DND-41 (cell line): ENCODE results near the gene LRIT2.
"Not testable (repeated sequence)": the region's sequence is repeated elsewhere in the genome, so short reads cannot be mapped to it uniquely, and the experiment has no call there.

Source experiments
- ATAC-seq: fragments of 200-7000 bp; cut with Tn5 transposase; 3 replicates; pipeline ENCODE4 v1.9.1; 2021; ENCODE audit warnings: low read depth; ENCODE audit not compliant: insufficient read depth
- DNase-seq: peaks from one replicate; pipeline ENCODE4 v3.0.0-alpha.2; 2020
- H2AFZ ChIP-seq: 2 replicates; pipeline ENCODE4 v1.6.0; 2012; ENCODE audit warnings: low read depth, low read length
- H3K27ac ChIP-seq: 2 replicates; pipeline ENCODE4 v1.5.1; 2012; ENCODE audit warnings: low read length, inconsistent platforms
- H3K27me3 ChIP-seq: fragments of 200-600 bp; sonication (generic); 2 replicates; pipeline ENCODE4 v1.6.0; 2012; ENCODE audit warnings: low read length, mild to moderate bottlenecking, inconsistent platforms; ENCODE audit not compliant: insufficient read depth, poor library complexity
- H3K36me3 ChIP-seq: 2 replicates; pipeline ENCODE4 v1.5.1; 2012; ENCODE audit warnings: low read length, inconsistent platforms; ENCODE audit not compliant: insufficient read depth
- H3K4me1 ChIP-seq: 2 replicates; pipeline ENCODE4 v1.5.1; 2012; ENCODE audit warnings: mild to moderate bottlenecking, low read length; ENCODE audit not compliant: insufficient read depth
- H3K4me2 ChIP-seq: 2 replicates; pipeline ENCODE4 v1.6.0; 2012; ENCODE audit warnings: mild to moderate bottlenecking, moderate library complexity, low read length, inconsistent platforms; ENCODE audit not compliant: insufficient read depth
- H3K4me3 ChIP-seq, 2 experiments: fragments of 200-600 bp in 1 of 2; shearing (Covaris generic) in 1 of 2; 2 replicates each; pipeline ENCODE4 v1.5.1; 2012 to 2016; ENCODE audit warnings: inconsistent platforms in 2 of 2, low read length in 2 of 2, mild to moderate bottlenecking in 2 of 2, low read depth in 1 of 2, moderate library complexity in 1 of 2
- H3K79me2 ChIP-seq: 2 replicates; pipeline ENCODE4 v1.6.0; 2012; ENCODE audit warnings: low read length, inconsistent platforms; ENCODE audit not compliant: insufficient read depth
- H3K9ac ChIP-seq: 2 replicates; pipeline ENCODE4 v1.6.0; 2012; ENCODE audit warnings: low read depth, mild to moderate bottlenecking, inconsistent platforms, low read length, moderate library complexity
- H3K9me3 ChIP-seq: 2 replicates; pipeline ENCODE4 v1.5.1; 2012; ENCODE audit warnings: low read length, moderate library complexity, mild to moderate bottlenecking, inconsistent platforms; ENCODE audit not compliant: insufficient read depth, severe bottlenecking
- H4K20me1 ChIP-seq: 2 replicates; pipeline ENCODE4 v1.6.0; 2012; ENCODE audit warnings: low read length; ENCODE audit not compliant: insufficient read depth
- EZH2 ChIP-seq: IDR thresholded peaks from 3 replicates; pipeline ENCODE4 v1.6.1; 2012; ENCODE audit warnings: borderline replicate concordance, low read depth, mild to moderate bottlenecking, moderate library complexity, low read length, inconsistent platforms; ENCODE audit not compliant: severe bottlenecking
- TF ChIP-seq, protein P1 (sequence below): IDR thresholded peaks from 2 replicates; pipeline ENCODE4 v1.5.1; 2012; ENCODE audit warnings: borderline replicate concordance, low read length, moderate library complexity, mild to moderate bottlenecking; ENCODE audit not compliant: poor library complexity, severe bottlenecking; ENCODE audit errors: extremely low read depth

Gene LRIT2

DNA sequence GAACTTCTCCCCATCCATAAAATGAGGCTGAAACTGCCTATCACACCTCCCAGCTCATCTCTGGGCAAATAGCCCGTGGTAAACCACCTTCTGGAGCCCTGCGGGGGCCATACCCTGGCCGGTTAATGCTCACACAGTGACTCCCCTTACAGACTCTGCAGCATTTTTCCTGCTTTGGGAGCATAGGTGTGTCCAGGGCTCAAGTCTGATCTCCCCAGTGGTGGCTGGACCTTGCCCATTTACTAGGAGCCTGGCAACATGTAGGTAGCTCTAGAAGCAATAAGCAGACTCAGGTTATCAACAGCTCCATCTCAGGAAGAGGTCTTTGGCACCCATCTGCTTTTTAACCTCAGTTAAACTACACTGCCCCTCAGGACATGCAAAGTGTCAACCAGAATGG, 36.5 kb downstream of the LRIT2 start:
- ATAC-seq = no peak
- no peak overlapping the region for H3K4me3 ChIP-seq
- no peaks in the 10 kb centered on the region for H3K4me1 ChIP-seq
- TF ChIP-seq, protein P1, sequence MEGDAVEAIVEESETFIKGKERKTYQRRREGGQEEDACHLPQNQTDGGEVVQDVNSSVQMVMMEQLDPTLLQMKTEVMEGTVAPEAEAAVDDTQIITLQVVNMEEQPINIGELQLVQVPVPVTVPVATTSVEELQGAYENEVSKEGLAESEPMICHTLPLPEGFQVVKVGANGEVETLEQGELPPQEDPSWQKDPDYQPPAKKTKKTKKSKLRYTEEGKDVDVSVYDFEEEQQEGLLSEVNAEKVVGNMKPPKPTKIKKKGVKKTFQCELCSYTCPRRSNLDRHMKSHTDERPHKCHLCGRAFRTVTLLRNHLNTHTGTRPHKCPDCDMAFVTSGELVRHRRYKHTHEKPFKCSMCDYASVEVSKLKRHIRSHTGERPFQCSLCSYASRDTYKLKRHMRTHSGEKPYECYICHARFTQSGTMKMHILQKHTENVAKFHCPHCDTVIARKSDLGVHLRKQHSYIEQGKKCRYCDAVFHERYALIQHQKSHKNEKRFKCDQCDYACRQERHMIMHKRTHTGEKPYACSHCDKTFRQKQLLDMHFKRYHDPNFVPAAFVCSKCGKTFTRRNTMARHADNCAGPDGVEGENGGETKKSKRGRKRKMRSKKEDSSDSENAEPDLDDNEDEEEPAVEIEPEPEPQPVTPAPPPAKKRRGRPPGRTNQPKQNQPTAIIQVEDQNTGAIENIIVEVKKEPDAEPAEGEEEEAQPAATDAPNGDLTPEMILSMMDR = no peak
- no peak for TF ChIP-seq EZH2
- no peak overlapping the region for H3K9ac ChIP-seq
- H3K4me2 ChIP-seq = no peak overlapping the region
- H3K27ac ChIP-seq = no peak overlapping the region
- no peak for DNase-seq
- no peaks in the 10 kb centered on the region for H3K36me3 ChIP-seq
- no peak overlapping the region for H2AFZ ChIP-seq
- H3K79me2 ChIP-seq = no peaks in the 10 kb centered on the region
- H4K20me1 ChIP-seq = no peaks in the 10 kb centered on the region; the same call in 1 of the 2 replicates
- H3K9me3 ChIP-seq = no peaks in the 10 kb centered on the region
- peaks cover 3% of the 10 kb centered on the region for H3K27me3 ChIP-seq

DNA sequence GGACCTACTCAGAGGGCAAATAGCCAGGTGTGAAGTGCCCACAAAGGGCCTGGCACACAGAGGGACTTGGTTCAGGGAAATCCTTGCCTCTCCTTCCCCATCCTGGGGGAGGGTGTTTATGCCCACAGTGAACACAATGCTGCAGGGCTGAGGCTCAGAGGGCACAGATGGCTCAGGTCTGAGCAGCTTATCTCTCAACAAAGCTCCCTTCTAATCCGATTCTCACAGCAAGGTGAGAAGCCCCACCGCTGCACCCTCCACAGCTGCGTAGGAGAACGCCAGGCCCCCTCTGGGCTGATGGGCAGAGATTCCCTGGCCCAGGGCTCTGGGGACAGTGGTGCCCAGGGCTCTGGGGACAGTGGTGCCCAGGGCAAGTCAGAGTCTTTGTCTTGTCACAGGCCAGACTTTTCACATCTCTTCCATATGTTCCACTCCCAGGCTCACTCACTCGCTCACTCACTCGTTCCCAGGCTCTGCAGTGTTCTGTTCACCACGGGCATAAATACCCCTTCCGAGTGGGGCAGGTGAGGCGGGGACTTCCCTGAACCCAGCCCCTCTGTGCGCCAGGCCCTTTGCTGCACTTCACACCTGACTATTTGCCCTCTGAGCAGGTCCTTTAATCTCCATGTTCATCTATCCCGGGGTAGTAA, 39.7 kb downstream of the LRIT2 start:
- H3K27ac ChIP-seq = no peak overlapping the region
- no peak overlapping the region for H3K4me2 ChIP-seq
- no peaks in the 10 kb centered on the region for H3K9me3 ChIP-seq
- H3K4me1 ChIP-seq = no peaks in the 10 kb centered on the region
- ATAC-seq (no peak), DNase-seq (no peak)
- H4K20me1 ChIP-seq = no peaks in the 10 kb centered on the region; the same call in 1 of the 2 replicates
- no peak overlapping the region for H3K9ac ChIP-seq
- no peaks in the 10 kb centered on the region for H3K79me2 ChIP-seq
- TF ChIP-seq, protein P1 = no peak
- TF ChIP-seq EZH2 = no peak
- no peak overlapping the region for H2AFZ ChIP-seq
- no peak overlapping the region for H3K4me3 ChIP-seq
- H3K36me3 ChIP-seq = no peaks in the 10 kb centered on the region
- no peaks in the 10 kb centered on the region for H3K27me3 ChIP-seq

DNA sequence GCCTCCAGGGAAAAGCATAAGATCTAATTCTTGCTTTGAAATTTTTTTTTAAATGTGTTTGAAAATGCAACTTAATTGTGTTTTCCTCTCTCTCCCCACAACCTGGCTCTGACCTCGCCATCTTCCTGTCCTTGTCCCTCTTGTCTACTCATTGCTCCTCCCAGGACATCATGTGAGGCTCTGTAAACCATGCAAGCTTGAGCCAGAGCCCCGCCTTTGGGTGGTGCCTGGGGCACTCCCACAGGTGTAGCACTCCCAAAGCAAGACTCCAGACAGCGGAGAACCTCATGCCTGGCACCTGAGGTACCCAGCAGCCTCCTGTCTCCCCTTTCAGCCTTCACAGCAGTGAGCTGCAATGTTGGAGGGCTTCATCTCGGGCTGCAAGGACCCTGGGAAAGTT, 40.8 kb downstream of the LRIT2 start:
- Histone ChIP-seq H3K27me3 (no peaks in the 10 kb centered on the region), H3K4me1 (no peaks in the 10 kb centered on the region), H3K4me3 (no peak overlapping the region), H3K4me2 (no peak overlapping the region), H3K27ac (no peak overlapping the region), H4K20me1 (no peaks in the 10 kb centered on the region; the same call in 1 of the 2 replicates), H3K9me3 (no peaks in the 10 kb centered on the region), H3K36me3 (no peaks in the 10 kb centered on the region), H3K9ac (no peak overlapping the region), H2AFZ (no peak overlapping the region), H3K79me2 (no peaks in the 10 kb centered on the region)
- no peak for DNase-seq
- TF ChIP-seq, protein P1 = no peak
- ATAC-seq = no peak

GRCh38 chr10:84181631-84182030, 43.7 kb downstream of the LRIT2 start:
- no peaks in the 10 kb centered on the region for H3K27me3 ChIP-seq

DNA sequence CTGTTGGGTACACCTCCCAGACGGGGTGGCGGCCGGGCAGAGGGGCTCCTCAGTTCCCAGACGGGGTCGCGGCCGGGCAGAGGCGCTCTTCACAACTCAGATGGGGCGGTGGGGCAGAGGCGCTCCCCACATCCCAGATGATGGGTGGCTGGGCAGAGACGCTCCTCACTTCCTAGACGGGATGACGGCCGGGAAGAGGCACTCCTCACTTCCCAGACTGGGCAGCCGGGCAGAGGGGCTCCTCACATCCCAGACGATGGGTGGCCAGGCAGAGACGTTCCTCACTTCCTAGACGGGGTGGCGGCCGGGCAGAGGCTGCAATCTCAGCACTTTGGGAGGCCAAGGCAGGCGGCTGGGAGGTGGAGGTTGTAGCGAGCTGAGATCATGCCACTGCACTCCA, 45.0 kb downstream of the LRIT2 start:
- H3K4me2 ChIP-seq, H3K9me3 ChIP-seq, DNase-seq, H3K27ac ChIP-seq, H3K79me2 ChIP-seq, H2AFZ ChIP-seq, H3K36me3 ChIP-seq, H3K27me3 ChIP-seq, ATAC-seq, H4K20me1 ChIP-seq, H3K9ac ChIP-seq, H3K4me1 ChIP-seq, H3K4me3 ChIP-seq: not testable (repeated sequence)

More at GRCh38 chr10:84181631-84182030, 43.7 kb downstream of the LRIT2 start:
- Histone ChIP-seq H3K4me1 (peaks cover 10% of the 10 kb centered on the region), H3K4me2 (no peak overlapping the region), H4K20me1 (no peaks in the 10 kb centered on the region; the same call in 1 of the 2 replicates), H3K79me2 (no peaks in the 10 kb centered on the region), H3K9ac (no peak overlapping the region), H3K4me3 (no peak overlapping the region), H3K27ac (no peak overlapping the region), H3K36me3 (no peaks in the 10 kb centered on the region), H3K9me3 (no peaks in the 10 kb centered on the region), H2AFZ (no peak overlapping the region)
- TF ChIP-seq EZH2 = no peak
- TF ChIP-seq, protein P1 = no peak
- no peak for ATAC-seq
- no peak for DNase-seq
